Measurements from ENCODE around the gene LMNTD1. TPM values are rescaled to one million over a fixed set of nuclear protein-coding genes. Genes with fewer than 3 reads are reported as not detected.

The LMNTD1 gene
- total RNA-seq, 2 donors from 2014 or later, result 36.9 to 54.7 TPM

DNA sequence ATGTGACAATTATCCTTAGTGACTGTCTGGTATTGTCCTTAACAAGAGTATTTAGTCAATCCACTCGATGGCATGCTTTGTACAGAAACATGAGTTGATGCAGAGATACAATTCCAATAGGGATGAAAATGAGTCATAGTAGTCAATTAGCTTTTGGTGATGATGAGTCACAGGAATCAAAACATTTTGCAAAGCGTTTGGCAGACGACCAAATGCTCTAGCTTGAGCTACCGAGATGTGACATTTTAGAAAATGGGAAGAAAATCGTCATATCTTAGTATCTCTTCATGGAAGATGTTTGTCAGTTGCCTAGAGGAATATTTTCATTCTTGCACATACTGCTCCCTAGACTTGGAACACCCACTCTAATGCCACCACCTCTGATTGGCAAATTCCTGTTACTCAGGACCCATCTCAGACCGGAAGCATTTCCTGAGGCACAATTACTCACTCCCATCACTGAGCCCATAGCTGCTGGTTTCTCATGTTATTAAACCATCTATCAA is 95.0 kb downstream of the LMNTD1 start:
- H3K4me1 Mint-ChIP-seq, result no peaks in the 10 kb centered on the region
- H3K4me3 ChIP-seq (ENCODE audit: low read length), result no peak overlapping the region
- no peak overlapping the region for H3K27ac ChIP-seq (ENCODE audit: low read depth, low read length)

DNA sequence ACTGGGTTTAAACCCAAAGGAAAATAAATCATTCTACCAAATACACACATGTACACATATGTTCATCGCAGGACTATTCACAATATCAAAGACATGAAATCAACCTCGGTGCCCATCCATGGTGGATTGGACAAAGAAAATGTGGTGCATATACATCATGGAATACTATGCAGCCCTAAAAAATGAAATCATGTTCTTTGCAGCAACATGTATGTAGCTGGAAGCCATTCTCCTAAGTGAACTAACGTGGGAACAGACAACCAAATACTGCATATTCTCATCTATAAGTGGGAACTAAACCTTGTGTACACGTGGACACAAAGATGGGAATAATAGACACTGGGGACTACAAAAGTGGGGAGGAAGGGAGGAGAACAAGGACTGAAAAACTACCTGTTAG is 96.6 kb downstream of the LMNTD1 start:
- Histone ChIP-seq H3K27me3 (ENCODE audit: control insufficient read depth, insufficient read depth, low read length, poor library complexity, severe bottlenecking) (no peaks in the 10 kb centered on the region), H3K4me1 (ENCODE audit: control insufficient read depth, insufficient read depth, low read length) (no peaks in the 10 kb centered on the region), H3K27ac (ENCODE audit: low read depth, low read length) (no peak overlapping the region), H3K9me3 (ENCODE audit: control insufficient read depth, low read length) (peaks cover 11% of the 10 kb centered on the region), H3K36me3 (ENCODE audit: control insufficient read depth, insufficient read depth, low read length) (no peaks in the 10 kb centered on the region), H3K4me3 (ENCODE audit: low read length) (no peak overlapping the region), H3K9ac (ENCODE audit: extremely low read depth, low read length, poor library complexity, severe bottlenecking) (no peak overlapping the region)
- 93 to 100% methylated on average over 1 to 4 of the region's 4 CpGs for WGBS, 2 experiments (ENCODE audit: insufficient coverage in 1 of 2, insufficient read length in 1 of 2)
- Mint-ChIP-seq H3K4me3 (no peak overlapping the region), H3K9me3 (peaks cover 26% of the 10 kb centered on the region), H3K36me3 (ENCODE audit: low read depth) (peaks cover 15% of the 10 kb centered on the region), H3K4me1 (no peaks in the 10 kb centered on the region), H3K27me3 (ENCODE audit: insufficient read depth) (peaks cover 6% of the 10 kb centered on the region), H3K27ac (no peak overlapping the region)
- no peak for DNase-seq
- TF ChIP-seq, protein P1, sequence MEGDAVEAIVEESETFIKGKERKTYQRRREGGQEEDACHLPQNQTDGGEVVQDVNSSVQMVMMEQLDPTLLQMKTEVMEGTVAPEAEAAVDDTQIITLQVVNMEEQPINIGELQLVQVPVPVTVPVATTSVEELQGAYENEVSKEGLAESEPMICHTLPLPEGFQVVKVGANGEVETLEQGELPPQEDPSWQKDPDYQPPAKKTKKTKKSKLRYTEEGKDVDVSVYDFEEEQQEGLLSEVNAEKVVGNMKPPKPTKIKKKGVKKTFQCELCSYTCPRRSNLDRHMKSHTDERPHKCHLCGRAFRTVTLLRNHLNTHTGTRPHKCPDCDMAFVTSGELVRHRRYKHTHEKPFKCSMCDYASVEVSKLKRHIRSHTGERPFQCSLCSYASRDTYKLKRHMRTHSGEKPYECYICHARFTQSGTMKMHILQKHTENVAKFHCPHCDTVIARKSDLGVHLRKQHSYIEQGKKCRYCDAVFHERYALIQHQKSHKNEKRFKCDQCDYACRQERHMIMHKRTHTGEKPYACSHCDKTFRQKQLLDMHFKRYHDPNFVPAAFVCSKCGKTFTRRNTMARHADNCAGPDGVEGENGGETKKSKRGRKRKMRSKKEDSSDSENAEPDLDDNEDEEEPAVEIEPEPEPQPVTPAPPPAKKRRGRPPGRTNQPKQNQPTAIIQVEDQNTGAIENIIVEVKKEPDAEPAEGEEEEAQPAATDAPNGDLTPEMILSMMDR (conservative IDR thresholded peaks at IDR 0.05), result no peak

More for the DNA sequence above, 95.0 kb downstream of the LMNTD1 start:
- Histone ChIP-seq H3K9ac (ENCODE audit: extremely low read depth, low read length, poor library complexity, severe bottlenecking) (no peak overlapping the region), H3K4me1 (ENCODE audit: control insufficient read depth, insufficient read depth, low read length) (no peaks in the 10 kb centered on the region), H3K27me3 (ENCODE audit: control insufficient read depth, insufficient read depth, low read length, poor library complexity, severe bottlenecking) (no peaks in the 10 kb centered on the region), H3K9me3 (ENCODE audit: control insufficient read depth, low read length) (peaks cover 11% of the 10 kb centered on the region), H3K36me3 (ENCODE audit: control insufficient read depth, insufficient read depth, low read length) (no peaks in the 10 kb centered on the region)
- H3K9me3 Mint-ChIP-seq, result peaks cover 26% of the 10 kb centered on the region
- no peak for DNase-seq
- H3K36me3 Mint-ChIP-seq (ENCODE audit: low read depth), result peaks cover 13% of the 10 kb centered on the region
- TF ChIP-seq, protein P1 (conservative IDR thresholded peaks at IDR 0.05), result no peak
- 80 to 89% methylated on average over 5 to 6 of the region's 6 CpGs for WGBS, 2 experiments (ENCODE audit: insufficient coverage in 1 of 2, insufficient read length in 1 of 2)
- no peak overlapping the region for H3K4me3 Mint-ChIP-seq
- no peak overlapping the region for H3K27ac Mint-ChIP-seq
- peaks cover 6% of the 10 kb centered on the region for H3K27me3 Mint-ChIP-seq (ENCODE audit: insufficient read depth)

DNA sequence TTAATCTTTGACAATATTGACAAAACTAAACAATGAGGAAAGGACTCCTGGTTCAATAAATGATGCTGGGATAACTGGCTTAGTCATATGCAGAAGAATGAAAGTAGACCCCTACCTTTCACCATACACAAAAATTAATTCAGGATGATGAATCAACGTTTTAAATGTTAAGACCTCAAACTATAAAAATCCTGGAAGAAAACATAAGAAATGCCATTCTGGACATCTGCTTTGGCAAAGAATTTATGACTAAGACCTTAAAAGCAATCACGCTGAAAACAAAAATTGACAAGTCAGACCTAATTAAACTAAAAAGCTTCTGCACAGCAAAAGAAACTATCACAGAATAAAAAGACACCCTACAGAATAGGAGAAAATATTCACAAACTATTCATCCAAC is 97.4 kb downstream of the LMNTD1 start:
- Mint-ChIP-seq H3K36me3 (ENCODE audit: low read depth) (peaks cover 15% of the 10 kb centered on the region), H3K27ac (no peak overlapping the region), H3K4me1 (no peaks in the 10 kb centered on the region), H3K9me3 (peaks cover 26% of the 10 kb centered on the region), H3K4me3 (no peak overlapping the region), H3K27me3 (ENCODE audit: insufficient read depth) (peaks cover 6% of the 10 kb centered on the region)
- Histone ChIP-seq H3K27me3 (ENCODE audit: control insufficient read depth, insufficient read depth, low read length, poor library complexity, severe bottlenecking) (no peaks in the 10 kb centered on the region), H3K9me3 (ENCODE audit: control insufficient read depth, low read length) (peaks cover 11% of the 10 kb centered on the region), H3K36me3 (ENCODE audit: control insufficient read depth, insufficient read depth, low read length) (no peaks in the 10 kb centered on the region), H3K9ac (ENCODE audit: extremely low read depth, low read length, poor library complexity, severe bottlenecking) (no peak overlapping the region), H3K27ac (ENCODE audit: low read depth, low read length) (no peak overlapping the region), H3K4me3 (ENCODE audit: low read length) (no peak overlapping the region), H3K4me1 (ENCODE audit: control insufficient read depth, insufficient read depth, low read length) (no peaks in the 10 kb centered on the region)
- WGBS, 2 experiments (ENCODE audit: insufficient coverage in 1 of 2, insufficient read length in 1 of 2), result 82 to 95% methylated on average over 2 of the region's 2 CpGs
- TF ChIP-seq, protein P1 (conservative IDR thresholded peaks at IDR 0.05), result no peak
- no peak for DNase-seq
